DMS114 treated with DMSO at 0.1 percent for 48 hours (cell line): Measurements from ENCODE around the gene SERPINA9.
"Not testable (repeated sequence)": the region's sequence is repeated elsewhere in the genome, so short reads cannot be mapped to it uniquely, and the experiment has no call there.

Source experiments
- DNase-seq: peaks from one replicate; lab custom pipeline; 2025; ENCODE audit not compliant: unreplicated experiment; lab: John Stamatoyannopoulos, UW

SERPINA9 gene

DNA sequence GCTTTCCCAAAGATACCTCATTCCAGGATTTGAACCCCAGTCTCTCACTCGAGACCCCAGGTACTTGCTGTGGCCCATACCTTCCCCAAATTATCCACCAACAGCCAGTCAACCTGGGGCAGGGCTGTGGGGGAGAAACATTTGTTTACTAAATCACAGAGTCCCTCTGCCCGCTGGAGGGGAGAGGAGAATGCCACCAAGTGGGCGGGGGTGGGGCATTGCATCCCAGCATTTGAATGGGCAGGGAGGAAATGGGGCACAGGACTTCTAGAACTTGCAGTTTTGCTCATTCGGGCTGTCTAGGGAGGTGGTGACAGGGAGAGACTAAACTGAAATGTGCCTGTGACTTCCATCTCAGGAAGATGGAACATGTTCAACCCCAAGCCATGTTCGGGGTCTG, 10.9 kb upstream of the SERPINA9 start:
- no peak for DNase-seq

DNA sequence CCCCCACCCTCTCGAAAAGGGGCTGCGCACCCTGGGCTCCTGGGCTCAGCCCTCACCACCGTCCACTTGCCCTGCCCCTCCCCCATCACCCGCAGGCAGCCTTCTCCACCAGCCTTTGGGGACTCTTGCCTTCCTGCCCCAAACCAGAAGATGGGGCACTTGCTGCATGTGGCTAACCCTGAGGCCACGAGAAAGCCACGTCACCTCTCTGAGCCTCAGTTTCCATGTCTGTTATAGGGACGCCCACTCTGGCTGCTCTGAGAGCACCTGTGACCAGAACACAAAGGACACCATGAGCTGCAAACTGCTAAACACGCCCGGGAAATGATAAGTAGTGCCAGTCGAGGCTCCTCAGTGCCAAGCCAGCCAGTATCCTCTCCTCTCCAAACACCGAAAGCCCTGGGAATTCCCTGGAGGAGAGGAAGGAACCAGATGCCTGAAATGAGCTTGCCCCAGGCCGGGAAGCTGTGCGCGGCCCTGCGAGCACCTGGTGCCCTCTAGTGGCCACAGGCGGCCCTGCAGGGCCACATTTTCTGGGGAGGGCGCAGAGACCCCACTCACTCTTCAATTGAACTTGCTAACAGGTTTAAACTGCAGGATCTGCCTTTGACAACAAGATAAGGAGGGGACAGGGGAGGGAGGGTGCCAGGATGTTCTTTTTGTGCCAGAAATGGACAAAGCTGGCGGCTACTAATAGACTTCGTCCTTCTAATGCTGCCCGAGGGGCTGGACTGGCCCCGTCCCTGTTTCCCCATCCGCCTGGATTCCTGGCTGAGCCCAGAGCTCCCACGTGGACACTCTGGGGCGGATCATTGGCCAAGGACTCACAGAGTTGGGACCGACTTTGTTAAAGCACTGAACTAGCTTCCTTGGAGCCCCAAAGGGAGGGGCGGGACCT, 10.2 kb upstream of the SERPINA9 start:
- peak; percentile 33 for DNase-seq

DNA sequence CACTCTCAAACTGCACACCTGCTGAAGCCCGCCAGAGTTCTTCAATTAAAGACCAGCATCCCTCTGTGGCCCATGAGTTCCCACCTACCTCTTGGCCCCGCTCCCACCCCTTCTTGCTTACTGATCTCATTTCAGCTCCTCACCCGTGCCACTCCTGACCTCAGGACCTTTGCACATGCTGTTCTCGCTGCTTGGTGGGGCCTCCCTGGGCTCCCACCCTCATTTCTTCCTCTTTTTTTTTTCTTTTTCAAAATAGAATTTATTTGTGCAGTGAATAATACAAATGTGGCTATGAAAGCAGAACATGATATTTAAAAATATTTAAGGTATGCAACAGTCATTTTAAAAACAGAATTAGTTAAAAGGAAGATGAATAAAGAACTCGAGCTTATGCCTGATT, 8.5 kb upstream of the SERPINA9 start:
- no peak for DNase-seq

- DNase-seq = no peak
Observed at GRCh38 chr14:94483729-94484275, 7.8 kb upstream of the SERPINA9 start.

GRCh38 chr14:94483071-94483451, 7.1 kb upstream of the SERPINA9 start:
- DNase-seq = no peak

- DNase-seq = not testable (repeated sequence)
Observed at GRCh38 chr14:94482132-94483070, 6.4 kb upstream of the SERPINA9 start.

DNA sequence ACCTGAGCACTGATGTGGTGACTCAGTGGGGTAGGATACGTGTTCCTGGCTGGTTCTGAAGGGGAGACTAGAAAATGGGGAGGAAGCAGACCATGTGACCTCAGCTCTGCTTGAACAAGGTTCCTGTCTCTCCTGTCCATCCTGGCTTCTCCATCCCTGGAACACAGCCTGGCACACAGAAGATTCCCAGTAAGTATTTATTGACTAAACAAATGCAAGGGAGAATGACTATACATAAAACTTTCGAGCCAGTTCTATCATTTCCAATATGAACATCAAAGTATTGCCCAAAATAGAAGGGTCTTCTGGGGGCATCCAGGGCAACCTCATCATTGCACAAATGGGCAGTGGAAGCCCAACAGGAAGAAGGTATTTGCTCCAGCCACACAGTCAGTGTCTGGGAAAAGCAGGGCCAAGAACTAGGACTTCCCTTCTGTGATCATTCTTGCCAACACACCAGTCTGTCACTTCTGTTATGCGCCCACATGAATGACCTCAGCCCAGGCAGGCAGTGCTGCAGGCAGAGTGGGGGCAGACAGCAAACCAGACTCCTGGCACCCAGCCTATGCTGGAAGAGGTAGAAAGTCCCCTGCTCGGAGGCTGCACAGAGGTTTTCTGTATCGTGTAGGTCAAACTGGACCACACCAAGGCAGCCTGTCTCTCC, 5.6 kb upstream of the SERPINA9 start:
- no peak for DNase-seq

DNA sequence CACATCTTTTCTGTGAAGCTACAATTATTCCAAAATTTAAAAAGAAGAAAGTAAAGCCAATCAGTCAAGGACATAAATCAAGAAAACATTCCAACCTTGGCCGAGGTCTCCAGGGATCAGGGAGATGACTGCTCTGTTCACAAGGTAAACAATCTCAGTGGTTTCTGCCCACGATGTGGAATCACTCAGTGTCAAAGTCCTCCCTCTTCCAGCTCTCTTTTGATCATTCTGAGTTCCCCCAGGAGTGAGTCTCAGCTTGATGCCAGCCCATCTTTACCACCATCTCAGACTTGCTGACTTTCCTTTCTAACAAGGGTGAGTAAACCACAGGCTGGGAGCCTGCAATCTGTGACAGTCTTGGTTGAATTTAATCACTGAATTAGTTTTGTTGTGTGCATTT, 4.8 kb upstream of the SERPINA9 start:
- DNase-seq = no peak

DNA sequence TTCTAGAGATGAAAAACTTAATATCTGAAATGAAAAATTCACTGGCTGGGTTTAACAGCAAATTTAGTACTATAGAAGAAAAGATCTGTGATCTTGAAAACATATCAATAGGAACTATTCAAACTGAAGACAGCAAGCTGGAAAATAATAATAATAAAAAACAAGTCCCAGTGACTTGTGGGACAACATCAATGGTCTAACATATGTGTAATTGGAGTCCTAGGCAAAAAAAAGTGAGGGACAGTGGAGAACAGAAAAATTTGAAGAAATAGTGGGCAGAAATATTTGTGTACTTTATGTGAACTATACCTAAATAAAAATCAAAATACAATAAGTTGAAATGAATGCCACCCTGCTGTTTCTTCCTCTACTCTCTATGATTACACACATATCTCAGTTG, 2.4 kb upstream of the SERPINA9 start:
- DNase-seq = no peak

DNA sequence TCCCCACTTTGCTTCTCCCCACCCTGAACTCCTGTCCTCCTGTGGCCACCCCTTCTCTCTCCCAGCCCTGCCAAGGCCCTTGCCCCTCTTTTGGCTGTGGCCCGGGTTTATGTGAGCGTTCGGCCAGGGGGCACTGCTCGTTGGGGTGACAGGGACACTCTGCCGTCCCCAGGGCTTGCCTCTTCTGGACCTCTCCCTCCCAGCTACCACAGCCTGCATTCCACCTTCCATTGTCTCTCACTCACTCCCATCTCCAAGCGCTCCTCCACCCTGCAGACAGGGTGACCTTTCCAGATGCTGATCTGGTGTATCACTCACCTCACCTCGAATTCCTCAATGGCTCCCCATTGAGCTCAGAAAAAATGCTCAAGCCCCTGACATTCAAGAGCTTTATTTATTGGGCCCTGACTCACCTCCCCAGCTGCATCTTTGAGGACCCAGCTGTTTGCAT, 1.4 kb downstream of the SERPINA9 start:
- DNase-seq = no peak

GRCh38 chr14:94473666-94474410, 2.2 kb downstream of the SERPINA9 start:
- DNase-seq = no peak

DNA sequence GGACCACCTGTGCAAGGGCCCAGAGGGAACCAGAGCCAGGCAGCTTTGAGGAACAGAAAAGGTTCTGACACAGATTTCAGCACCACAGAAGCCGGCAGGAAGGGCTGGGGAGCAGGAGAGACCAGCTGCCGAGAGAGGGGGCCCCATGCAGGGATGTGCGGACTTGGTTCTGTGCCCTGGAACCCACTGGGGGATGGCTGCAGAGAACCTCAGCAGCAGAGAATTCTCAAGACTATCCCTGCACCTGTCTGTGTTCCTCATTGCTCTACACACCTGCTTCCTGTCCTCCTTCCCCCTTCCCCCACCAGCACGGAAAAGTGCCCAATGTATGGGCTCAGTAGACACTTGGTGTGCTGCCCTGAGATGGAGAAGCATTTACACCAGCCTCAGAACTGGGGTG, 3.2 kb downstream of the SERPINA9 start:
- DNase-seq = no peak

- DNase-seq = no peak
Observed at GRCh38 chr14:94471045-94471444, 5.0 kb downstream of the SERPINA9 start.

DNA sequence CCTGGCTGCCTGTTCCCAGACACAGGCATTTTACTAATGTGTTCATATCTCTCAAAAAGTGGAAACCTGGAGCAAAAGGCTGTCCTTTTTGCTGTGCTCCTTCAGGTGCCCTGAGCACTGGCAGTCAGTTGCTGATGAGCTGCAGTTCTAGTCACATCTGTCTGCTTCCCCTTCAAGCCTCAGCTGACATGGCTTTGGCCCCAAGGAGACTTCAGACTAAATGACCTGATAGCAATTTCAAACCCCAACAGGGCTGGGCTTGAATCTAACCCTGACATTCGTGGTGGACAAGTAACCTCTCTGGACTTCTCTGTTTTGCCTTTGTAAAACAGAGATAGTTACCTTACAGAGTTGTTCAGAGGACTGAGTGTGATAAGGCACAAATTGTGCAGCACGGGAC, 5.7 kb downstream of the SERPINA9 start:
- no peak for DNase-seq

DNA sequence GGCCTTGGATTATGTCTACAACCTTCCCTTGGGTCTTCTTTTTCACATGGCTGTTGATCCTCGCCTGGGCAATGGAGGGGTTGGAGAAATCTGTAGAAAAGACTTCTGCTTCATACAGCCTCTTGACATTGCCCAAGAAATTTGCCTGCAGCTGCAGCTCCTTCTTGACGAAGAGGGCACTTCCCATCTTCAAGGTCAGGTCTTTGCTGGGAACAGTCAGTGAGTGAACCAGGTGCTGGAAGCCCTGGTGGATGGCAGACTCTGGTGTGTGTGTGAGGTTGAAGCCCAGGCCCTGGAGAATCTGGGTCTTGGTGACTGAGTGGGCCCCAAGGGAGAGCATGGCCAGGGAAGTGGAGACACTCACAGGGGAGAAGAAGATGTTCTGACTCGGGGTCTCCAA, 6.7 kb downstream of the SERPINA9 start:
- DNase-seq = no peak

- DNase-seq = no peak
Observed at GRCh38 chr14:94467728-94468520, 8.1 kb downstream of the SERPINA9 start.

DNA sequence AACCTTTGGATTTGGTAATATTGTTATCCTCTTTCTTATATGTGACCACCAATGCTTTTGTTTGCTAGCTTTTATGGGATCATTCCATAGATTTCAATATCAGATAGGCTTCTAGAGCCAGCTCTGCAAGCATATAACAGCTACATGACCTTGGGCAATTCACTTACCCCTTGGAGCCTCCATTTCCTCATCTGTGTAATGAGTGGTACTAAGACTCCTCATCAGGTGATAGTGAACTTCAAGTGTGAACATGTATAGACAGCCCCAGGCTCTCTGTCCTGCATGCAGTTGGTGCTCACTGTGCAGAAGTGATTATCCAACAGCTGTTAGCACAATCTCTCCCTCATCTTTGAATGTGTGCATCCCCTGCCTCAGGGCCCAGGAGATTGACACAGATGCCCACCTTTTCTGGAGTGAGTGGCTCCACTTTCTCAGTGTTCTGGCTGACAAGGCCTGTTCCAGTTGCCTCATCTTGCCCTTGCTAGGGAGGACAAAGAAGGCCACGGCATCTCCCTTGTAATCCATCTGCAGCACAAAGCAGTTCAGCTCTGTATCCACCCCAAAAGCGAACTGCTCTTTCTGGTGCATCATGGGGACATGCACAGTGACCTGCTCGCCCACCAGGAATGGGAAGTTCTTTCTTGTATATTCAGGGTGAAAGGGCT, 9.2 kb downstream of the SERPINA9 start:
- no peak for DNase-seq

DNA sequence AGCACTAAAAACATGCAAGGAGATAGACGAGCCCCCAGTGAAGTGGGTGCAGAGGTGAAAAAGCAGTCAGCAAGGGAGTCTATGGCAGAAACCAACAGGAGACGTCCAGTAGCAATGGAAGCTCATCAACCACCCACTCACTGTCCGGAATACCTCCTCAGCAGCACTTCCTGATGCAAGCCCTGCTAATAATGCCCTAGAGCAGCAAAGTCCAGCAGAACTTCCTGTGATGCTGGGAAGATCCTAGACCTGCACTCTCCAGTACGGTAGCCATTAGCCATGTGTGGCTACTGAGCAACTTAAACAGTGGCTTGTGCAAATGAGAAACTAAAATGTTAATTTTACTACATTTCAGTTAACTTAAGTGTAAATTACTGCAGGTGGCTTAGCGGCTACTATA, 11.0 kb downstream of the SERPINA9 start:
- DNase-seq = no peak

DNA sequence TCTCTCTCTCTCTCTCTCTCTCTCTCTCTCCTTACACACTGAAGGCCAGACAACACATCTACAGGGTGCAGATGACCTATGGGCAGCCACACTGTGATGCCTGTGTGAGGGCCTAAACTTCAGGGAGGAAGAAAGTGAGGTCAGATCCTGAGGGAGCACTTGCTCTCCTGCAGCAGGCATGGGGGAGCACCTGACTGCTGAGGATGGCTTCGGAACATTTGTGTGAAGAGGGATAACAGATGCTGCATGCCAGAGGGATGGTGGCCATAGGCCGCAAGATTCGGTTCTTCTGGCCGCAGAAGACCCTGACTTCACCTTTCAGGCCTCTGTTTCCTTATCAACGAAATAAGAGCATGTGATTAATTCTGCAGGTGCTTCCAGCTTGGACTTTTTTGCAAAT, 11.7 kb downstream of the SERPINA9 start:
- DNase-seq = no peak
